HEK293 (cell line): Measurements from ENCODE around the gene TXNDC11.
A peak's percentile ranks its signal among the peaks of the same experiment; 100 is the strongest.

Source experiments
- CTCF ChIA-PET: fragments of 350-600 bp; formaldehyde crosslinking; extraction: SDS; loops from one replicate; lab custom pipeline; 2021; ENCODE audit warnings: antibody characterized with exemption; lab: Yijun Ruan, JAX
- POLR2A ChIA-PET: fragments of 300-600 bp; formaldehyde crosslinking; extraction: SDS; loops from one replicate; lab custom pipeline; 2020; ENCODE audit warnings: antibody characterized with exemption, inconsistent platforms; lab: Yijun Ruan, JAX
- H3K27ac ChIP-seq: fragments of 200-500 bp; sonication (Bioruptor generic); 2 replicates; pipeline ENCODE4 v1.5.1; 2014; ENCODE audit warnings: low read depth, low read length, control low read depth, inconsistent platforms; ENCODE audit errors: extremely low read depth
- H3K36me3 ChIP-seq, 2 experiments: fragments of 200-500 bp in 1 of 2; sonication (Bioruptor generic) in 1 of 2; 1 replicate in 1 of 2; 2 replicates in 1 of 2; pipeline ENCODE4 v1.5.1; 2014 to 2017; ENCODE audit warnings: inconsistent platforms in 2 of 2, low read length in 2 of 2; ENCODE audit not compliant: control insufficient read depth in 2 of 2, insufficient read depth in 1 of 2
- H3K4me1 ChIP-seq: fragments of 200-500 bp; sonication (Bioruptor generic); 2 replicates; pipeline ENCODE4 v1.5.1; 2014; ENCODE audit warnings: mild to moderate bottlenecking, low read length, inconsistent platforms; ENCODE audit not compliant: control insufficient read depth, insufficient read depth
- H3K4me3 ChIP-seq: 2 replicates; pipeline ENCODE4 v1.5.1; 2011; ENCODE audit warnings: low read depth, mild to moderate bottlenecking, control low read depth, low read length, moderate library complexity
- H3K9me3 ChIP-seq: fragments of 200-500 bp; sonication (Bioruptor generic); 2 replicates; pipeline ENCODE4 v1.5.1; 2014; ENCODE audit warnings: low read depth, low read length, inconsistent platforms; ENCODE audit not compliant: control insufficient read depth, insufficient read depth
- FEZF1 ChIP-seq: fragments of 450-650 bp; formaldehyde crosslinking; IDR thresholded peaks from 2 replicates; pipeline ENCODE4 v1.5.1; 2016; ENCODE audit warnings: missing biosample characterization, missing genetic modification characterization
- INSM2 ChIP-seq: fragments of 450-650 bp; formaldehyde crosslinking; IDR thresholded peaks from 2 replicates; pipeline ENCODE4 v1.5.1; 2016; ENCODE audit warnings: missing biosample characterization, missing genetic modification characterization
- PRDM1 ChIP-seq: fragments of 450-650 bp; formaldehyde crosslinking; IDR thresholded peaks from 2 replicates; pipeline ENCODE4; 2016; ENCODE audit warnings: missing biosample characterization, missing genetic modification characterization
- PRDM10 ChIP-seq: fragments of 450-650 bp; formaldehyde crosslinking; IDR thresholded peaks from 2 replicates; pipeline ENCODE4 v1.5.1; 2016; ENCODE audit warnings: missing biosample characterization, missing genetic modification characterization
- ZBTB17 ChIP-seq: fragments of 450-650 bp; formaldehyde crosslinking; IDR thresholded peaks from 2 replicates; pipeline ENCODE4 v1.5.1; 2016; ENCODE audit warnings: missing biosample characterization, missing genetic modification characterization
- ZFP37 ChIP-seq: fragments of 450-650 bp; formaldehyde crosslinking; IDR thresholded peaks from 2 replicates; pipeline ENCODE4 v1.5.1; 2016; ENCODE audit warnings: missing biosample characterization, missing genetic modification characterization
- ZNF140 ChIP-seq: fragments of 450-650 bp; formaldehyde crosslinking; IDR thresholded peaks from 2 replicates; pipeline ENCODE4 v1.5.1; 2016; ENCODE audit warnings: missing biosample characterization, missing genetic modification characterization
- ZNF394 ChIP-seq: fragments of 450-650 bp; formaldehyde crosslinking; IDR thresholded peaks from 2 replicates; pipeline ENCODE4 v1.5.1; 2016; ENCODE audit warnings: missing biosample characterization, missing genetic modification characterization, mild to moderate bottlenecking, moderate library complexity, borderline replicate concordance
- ZNF449 ChIP-seq: fragments of 450-650 bp; formaldehyde crosslinking; IDR thresholded peaks from 2 replicates; pipeline ENCODE4 v1.5.1; 2017; ENCODE audit warnings: missing biosample characterization, mild to moderate bottlenecking, missing genetic modification characterization, moderate library complexity
- ZNF560 ChIP-seq: fragments of 450-650 bp; formaldehyde crosslinking; IDR thresholded peaks from 2 replicates; pipeline ENCODE4 v1.5.1; 2017; ENCODE audit warnings: missing biosample characterization, missing genetic modification characterization, borderline replicate concordance
- ZNF600 ChIP-seq: fragments of 450-650 bp; formaldehyde crosslinking; IDR thresholded peaks from 2 replicates; pipeline ENCODE4 v1.5.1; 2016; ENCODE audit warnings: missing biosample characterization, missing genetic modification characterization
- ZNF624 ChIP-seq: fragments of 450-650 bp; formaldehyde crosslinking; IDR thresholded peaks from 2 replicates; pipeline ENCODE4 v1.5.1; 2017; ENCODE audit warnings: missing biosample characterization, missing genetic modification characterization
- ZNF629 ChIP-seq: fragments of 450-650 bp; formaldehyde crosslinking; IDR thresholded peaks from 2 replicates; pipeline ENCODE4 v1.5.1; 2017; ENCODE audit warnings: missing biosample characterization, missing genetic modification characterization
- ZNF670 ChIP-seq: fragments of 450-650 bp; formaldehyde crosslinking; IDR thresholded peaks from 2 replicates; pipeline ENCODE4 v1.5.1; 2016; ENCODE audit warnings: missing biosample characterization, missing genetic modification characterization, low read depth
- ZNF747 ChIP-seq: fragments of 450-650 bp; formaldehyde crosslinking; IDR thresholded peaks from 2 replicates; pipeline ENCODE4 v1.5.1; 2016; ENCODE audit warnings: missing biosample characterization, missing genetic modification characterization
- ZNF768 ChIP-seq: fragments of 450-650 bp; formaldehyde crosslinking; IDR thresholded peaks from 2 replicates; pipeline ENCODE4 v1.5.1; 2018; ENCODE audit warnings: missing biosample characterization, mild to moderate bottlenecking, missing genetic modification characterization
- ZSCAN16 ChIP-seq: fragments of 450-650 bp; formaldehyde crosslinking; IDR thresholded peaks from 2 replicates; pipeline ENCODE4 v1.5.1; 2016; ENCODE audit warnings: missing biosample characterization, missing genetic modification characterization
- TF ChIP-seq, protein P1 (sequence below): fragments of 450-650 bp; formaldehyde crosslinking; IDR thresholded peaks from 2 replicates; pipeline ENCODE4; 2016; ENCODE audit warnings: missing biosample characterization, missing genetic modification characterization
- TF ChIP-seq, protein P2 (sequence below): fragments of 450-650 bp; formaldehyde crosslinking; IDR thresholded peaks from 2 replicates; pipeline ENCODE4 v1.5.1; 2016; ENCODE audit warnings: missing biosample characterization, missing genetic modification characterization
- TF ChIP-seq, protein P3 (sequence below): fragments of 450-650 bp; IDR thresholded peaks from 2 replicates; pipeline ENCODE4 v1.5.1; 2018; ENCODE audit warnings: missing biosample characterization, mild to moderate bottlenecking, missing genetic modification characterization

The TXNDC11 gene

DNA sequence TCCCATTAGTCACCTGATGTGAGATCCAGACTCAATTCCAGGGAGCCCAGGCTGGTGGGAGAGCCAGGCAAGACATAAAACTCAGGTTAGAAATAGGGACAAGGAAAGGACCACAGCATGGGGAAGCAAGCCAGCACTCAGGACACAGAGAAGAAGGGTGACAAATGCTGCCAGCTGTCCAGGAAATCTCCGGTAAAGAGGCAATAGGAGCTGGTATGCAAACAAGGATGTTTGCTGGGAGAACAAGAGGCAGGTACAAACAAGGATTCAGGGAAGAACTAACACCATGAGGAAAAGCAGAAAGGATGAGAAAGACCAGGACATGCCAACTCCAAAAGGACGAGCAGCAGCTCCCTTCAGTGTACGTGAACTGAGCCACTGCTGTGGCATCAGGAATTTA, 10.2 kb upstream of the TXNDC11 start:
- POLR2A ChIA-PET = no interaction called here
- Histone ChIP-seq H3K27ac (no peak overlapping the region), H3K9me3 (no peaks in the 10 kb centered on the region), H3K4me1 (peaks cover 3% of the 10 kb centered on the region), H3K4me3 (no peak overlapping the region), H3K36me3 (peaks cover 62 to 74% of the 10 kb centered on the region in 2 experiments)
- TF ChIP-seq ZNF449 (tag by site-specific recombination) (no peak), INSM2 (tag by site-specific recombination) (no peak), ZNF624 (no peak), FEZF1 (tag by site-specific recombination) (no peak), ZSCAN16 (no peak), ZNF560 (tag by site-specific recombination) (no peak), ZNF768 (no peak)
- TF ChIP-seq, protein P1, sequence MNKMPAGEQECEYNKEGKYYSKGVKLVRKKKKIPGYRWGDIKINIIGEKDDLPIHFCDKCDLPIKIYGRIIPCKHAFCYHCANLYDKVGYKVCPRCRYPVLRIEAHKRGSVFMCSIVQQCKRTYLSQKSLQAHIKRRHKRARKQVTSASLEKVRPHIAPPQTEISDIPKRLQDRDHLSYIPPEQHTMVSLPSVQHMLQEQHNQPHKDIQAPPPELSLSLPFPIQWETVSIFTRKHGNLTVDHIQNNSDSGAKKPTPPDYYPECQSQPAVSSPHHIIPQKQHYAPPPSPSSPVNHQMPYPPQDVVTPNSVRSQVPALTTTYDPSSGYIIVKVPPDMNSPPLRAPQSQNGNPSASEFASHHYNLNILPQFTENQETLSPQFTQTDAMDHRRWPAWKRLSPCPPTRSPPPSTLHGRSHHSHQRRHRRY (tag by site-specific recombination) = no peak
- CTCF ChIA-PET = no interaction called here

DNA sequence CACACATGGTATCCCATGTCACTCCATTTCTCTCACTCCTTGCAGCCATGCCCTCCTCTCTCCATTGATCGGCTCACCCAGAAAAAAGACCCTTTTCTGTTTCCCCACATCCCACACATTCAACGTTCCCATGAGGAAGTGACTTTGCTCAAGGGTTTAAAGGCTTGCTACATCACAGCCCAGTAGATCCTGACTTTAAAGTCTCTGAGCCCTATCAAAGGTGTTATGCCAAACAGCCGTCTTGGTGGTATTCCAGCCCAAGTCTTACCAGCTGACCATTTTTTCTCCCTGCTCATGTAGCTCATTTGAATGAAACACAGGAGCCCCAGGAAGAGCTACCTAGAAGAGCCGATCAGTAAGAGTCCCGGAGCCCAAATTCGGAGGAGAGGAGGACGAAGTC, 7.4 kb upstream of the TXNDC11 start:
- TF ChIP-seq ZNF600 (tag by site-specific recombination) (peak; percentile 74), ZNF747 (tag by site-specific recombination) (no peak)
- ChIA-PET CTCF (no interaction called here), POLR2A (interaction anchor here (0.8 kb wide), 1 partner anchor 23 kb away, joined by 5 read pairs; no protein-coding TSS in a partner anchor)
- Histone ChIP-seq H3K36me3 (peaks cover 45 to 50% of the 10 kb centered on the region in 2 experiments), H3K27ac (no peak overlapping the region), H3K4me1 (no peaks in the 10 kb centered on the region), H3K9me3 (no peaks in the 10 kb centered on the region), H3K4me3 (no peak overlapping the region)

DNA sequence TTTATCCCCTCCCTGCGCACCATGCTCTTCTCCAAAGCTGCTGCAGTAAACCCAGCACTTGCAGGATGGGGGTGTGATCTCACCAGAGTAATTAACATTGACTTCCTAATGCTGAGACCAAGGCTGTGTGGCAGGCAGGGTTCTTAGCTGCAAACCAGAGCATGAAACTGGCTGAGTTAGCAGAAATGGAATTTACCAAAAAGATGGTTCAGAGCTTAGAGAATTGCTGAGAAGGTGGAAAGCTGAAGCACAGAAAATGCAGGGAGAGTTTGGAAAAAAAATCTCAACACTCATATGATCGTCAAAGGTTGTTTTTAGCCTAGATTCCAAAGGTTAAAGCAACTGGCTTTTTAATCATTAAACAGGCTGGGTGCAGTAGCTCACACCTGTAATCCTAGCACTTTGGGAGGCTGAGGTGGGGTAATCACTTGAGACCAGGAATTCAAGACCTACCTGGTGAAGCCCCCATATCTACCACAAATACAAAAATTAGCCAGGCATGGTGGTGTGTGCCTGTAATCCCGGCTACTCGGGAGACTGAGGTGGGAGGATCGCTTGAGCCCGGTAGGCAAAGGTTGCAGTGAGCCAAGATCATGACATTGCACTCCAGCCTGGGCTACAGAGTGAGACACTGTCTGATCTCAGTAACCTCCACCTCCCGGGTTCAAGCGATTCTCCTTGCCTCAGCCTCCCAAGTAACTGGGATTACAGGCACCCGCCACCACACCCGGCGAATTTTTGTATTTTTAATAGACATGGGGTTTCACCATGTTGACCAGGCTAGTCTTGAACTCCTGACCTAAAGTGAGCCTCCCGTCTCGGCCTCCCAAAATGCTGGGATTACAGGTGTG, 6.0 kb upstream of the TXNDC11 start:
- no peak overlapping the region for H3K27ac ChIP-seq
- peaks cover 38 to 41% of the 10 kb centered on the region in 2 experiments for H3K36me3 ChIP-seq
- no peaks in the 10 kb centered on the region for H3K9me3 ChIP-seq
- no peak for TF ChIP-seq ZFP37 (tag by site-specific recombination)
- peak; percentile 16; the same call in 1 of the 2 replicates for TF ChIP-seq PRDM10 (tag by site-specific recombination)
- peak; percentile 74 for TF ChIP-seq ZBTB17 (tag by site-specific recombination)
- no peak for TF ChIP-seq ZNF670 (tag by site-specific recombination)
- peak; percentile 32; the same call in 1 of the 2 replicates for TF ChIP-seq PRDM1 (tag by site-specific recombination)
- TF ChIP-seq, protein P2, sequence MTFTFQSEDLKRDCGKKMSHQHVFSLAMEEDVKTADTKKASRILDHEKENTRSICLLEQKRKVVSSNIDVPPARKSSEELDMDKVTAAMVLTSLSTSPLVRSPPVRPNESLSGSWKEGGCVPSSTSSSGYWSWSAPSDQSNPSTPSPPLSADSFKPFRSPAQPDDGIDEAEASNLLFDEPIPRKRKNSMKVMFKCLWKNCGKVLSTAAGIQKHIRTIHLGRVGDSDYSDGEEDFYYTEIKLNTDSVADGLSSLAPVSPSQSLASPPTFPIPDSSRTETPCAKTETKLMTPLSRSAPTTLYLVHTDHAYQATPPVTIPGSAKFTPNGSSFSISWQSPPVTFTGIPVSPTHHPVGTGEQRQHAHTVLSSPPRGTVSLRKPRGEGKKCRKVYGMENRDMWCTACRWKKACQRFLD (tag by site-specific recombination) = no peak
- TF ChIP-seq ZNF629 = 0 out of 2 replicates have a peak, but pooled peaks have one; percentile 15
- no peak for TF ChIP-seq ZNF394 (tag by site-specific recombination)
- TF ChIP-seq, protein P3, sequence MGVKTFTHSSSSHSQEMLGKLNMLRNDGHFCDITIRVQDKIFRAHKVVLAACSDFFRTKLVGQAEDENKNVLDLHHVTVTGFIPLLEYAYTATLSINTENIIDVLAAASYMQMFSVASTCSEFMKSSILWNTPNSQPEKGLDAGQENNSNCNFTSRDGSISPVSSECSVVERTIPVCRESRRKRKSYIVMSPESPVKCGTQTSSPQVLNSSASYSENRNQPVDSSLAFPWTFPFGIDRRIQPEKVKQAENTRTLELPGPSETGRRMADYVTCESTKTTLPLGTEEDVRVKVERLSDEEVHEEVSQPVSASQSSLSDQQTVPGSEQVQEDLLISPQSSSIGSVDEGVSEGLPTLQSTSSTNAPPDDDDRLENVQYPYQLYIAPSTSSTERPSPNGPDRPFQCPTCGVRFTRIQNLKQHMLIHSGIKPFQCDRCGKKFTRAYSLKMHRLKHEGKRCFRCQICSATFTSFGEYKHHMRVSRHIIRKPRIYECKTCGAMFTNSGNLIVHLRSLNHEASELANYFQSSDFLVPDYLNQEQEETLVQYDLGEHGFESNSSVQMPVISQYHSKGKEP (tag by site-specific recombination) = peak; percentile 62; the same call in 1 of the 2 replicates
- no peak for TF ChIP-seq ZNF140
- no peak overlapping the region for H3K4me3 ChIP-seq
- CTCF ChIA-PET = no interaction called here
- POLR2A ChIA-PET = no interaction called here
- no peaks in the 10 kb centered on the region for H3K4me1 ChIP-seq
